ENCODE results near the gene CHRNA4. TPM values are rescaled to one million over a fixed set of nuclear protein-coding genes. Genes with fewer than 3 reads are reported as not detected.

The CHRNA4 gene
- total RNA-seq, 2 donors from 2014 or later, result not detected

GRCh38 chr20:63369024-63369530 is 7.9 kb upstream of the CHRNA4 start:
- DNase-seq (no peak), ATAC-seq (no peak)
- intact Hi-C loops (cut with DNase I, micrococcal nuclease), result no loop called here

- ATAC-seq (no peak), DNase-seq (no peak)
- intact Hi-C loops (cut with DNase I, micrococcal nuclease), result no loop called here
These were observed 7.0 kb upstream of the CHRNA4 start for GRCh38 chr20:63368151-63368550.

GRCh38 chr20:63367446-63368055 is 6.4 kb upstream of the CHRNA4 start:
- ATAC-seq, result no peak
- DNase-seq, result no peak
- intact Hi-C loops (cut with DNase I, micrococcal nuclease), result no loop called here

- no peak for ATAC-seq
- DNase-seq, result no peak
- intact Hi-C loops (cut with DNase I, micrococcal nuclease), result no loop called here
These were observed 5.5 kb upstream of the CHRNA4 start for GRCh38 chr20:63366390-63367365.

GRCh38 chr20:63365601-63366389 is 4.6 kb upstream of the CHRNA4 start:
- intact Hi-C loops (cut with DNase I, micrococcal nuclease), result no loop called here
- DNase-seq, result no peak
- no peak for ATAC-seq

GRCh38 chr20:63364801-63365585 is 3.8 kb upstream of the CHRNA4 start:
- ATAC-seq (no peak), DNase-seq (no peak)
- intact Hi-C loops (cut with DNase I, micrococcal nuclease), result no loop called here

GRCh38 chr20:63363981-63364561 is 2.9 kb upstream of the CHRNA4 start:
- DNase-seq, result no peak
- no peak for ATAC-seq
- intact Hi-C loops (cut with DNase I, micrococcal nuclease), result no loop called here

GRCh38 chr20:63363013-63363957 is 2.1 kb upstream of the CHRNA4 start:
- intact Hi-C loops (cut with DNase I, micrococcal nuclease), result no loop called here
- ATAC-seq (no peak), DNase-seq (no peak)

GRCh38 chr20:63362436-63363009 is 1.4 kb upstream of the CHRNA4 start:
- intact Hi-C loops (cut with DNase I, micrococcal nuclease), result no loop called here
- no peak for ATAC-seq
- DNase-seq, result no peak

GRCh38 chr20:63361519-63362435 is 628 bp upstream of the CHRNA4 start:
- intact Hi-C loops (cut with DNase I, micrococcal nuclease), result no loop called here
- ATAC-seq, result no peak

GRCh38 chr20:63359937-63360849 is 956 bp downstream of the CHRNA4 start:
- DNase-seq, result no peak
- ATAC-seq, result no peak
- intact Hi-C loops (cut with DNase I, micrococcal nuclease), result no loop called here

More at GRCh38 chr20:63361519-63362435, 628 bp upstream of the CHRNA4 start:
- DNase-seq, result no peak

GRCh38 chr20:63359164-63359934 is 1.8 kb downstream of the CHRNA4 start:
- no peak for DNase-seq
- intact Hi-C loops (cut with DNase I, micrococcal nuclease), result no loop called here
- ATAC-seq, result no peak

GRCh38 chr20:63357921-63358905 is 2.9 kb downstream of the CHRNA4 start:
- ATAC-seq, result no peak
- intact Hi-C loops (cut with DNase I, micrococcal nuclease), result no loop called here
- DNase-seq, result no peak

Measured in left colon (tissue), 2 donors.